HepG2 (cell line): Measurements from ENCODE around the gene MACROH2A1. TPM values are rescaled to one million over a fixed set of nuclear protein-coding genes. Genes with fewer than 3 reads are reported as not detected.

ENCODE experiments used
- ATAC-seq: fragments of 200-7000 bp; cut with Tn5 transposase; 3 replicates; pipeline ENCODE4 v1.9.1; 2020; ENCODE audit warnings: mild to moderate bottlenecking, moderate library complexity
- Bru-seq: library from RNA; stranded (reverse); fragments of 400-500 nt; gene quantifications from one replicate; lab custom pipeline; 2021; lab: Mats Ljungman, UMichigan
- BruChase-seq, 2 experiments: library from RNA; stranded (reverse); fragments of 400-500 nt; gene quantifications; one replicate each; lab custom pipeline; 2021; lab: Mats Ljungman, UMichigan
- BruUV-seq: library from RNA; stranded (reverse); fragments of 400-500 nt; replicated peaks from 2 replicates; lab custom pipeline; 2021; lab: Mats Ljungman, UMichigan
- CTCF ChIA-PET: fragments of 300-600 bp; formaldehyde crosslinking; extraction: SDS; loops from one replicate; lab custom pipeline; 2021; ENCODE audit warnings: low total read pairs, inconsistent platforms, low intra/inter-chr PET ratio; lab: Yijun Ruan, JAX
- POLR2A ChIA-PET: fragments of 350-600 bp; sonication (Branson Sonifier 250); formaldehyde crosslinking; loops from one replicate; lab custom pipeline; 2020; ENCODE audit warnings: antibody characterized with exemption, inconsistent platforms; lab: Yijun Ruan, JAX
- DNase-seq: peaks from one replicate; pipeline ENCODE4 v3.0.0-alpha.2; 2015; ENCODE audit warnings: low spot score
- FAIRE-seq: peaks from 3 replicates; lab custom pipeline; 2011; peaks lifted over from hg19 to GRCh38; lab: Jason Lieb, UNC
- H2AFZ ChIP-seq: one replicate; pipeline ENCODE4 v1.6.1; 2011; ENCODE audit warnings: low read length, inconsistent platforms
- H3K27ac ChIP-seq: fragments of 300-600 bp; 3 replicates; pipeline ENCODE4 v1.8.0; 2011; ENCODE audit warnings: mixed run types, mild to moderate bottlenecking, mixed read lengths, low read length, inconsistent platforms; ENCODE audit not compliant: insufficient read depth; ENCODE audit errors: extremely low read length
- H3K27me3 ChIP-seq, 2 experiments: fragments of 200-600 bp in 1 of 2; 2 replicates in 1 of 2; 3 replicates in 1 of 2; pipeline versions ENCODE4 v1.6.0 to v1.8.0; 2011; ENCODE audit warnings: low read length in 2 of 2, mild to moderate bottlenecking in 2 of 2, moderate library complexity in 2 of 2, inconsistent platforms in 1 of 2; ENCODE audit not compliant: insufficient read depth in 2 of 2, control insufficient read depth in 1 of 2
- H3K36me3 ChIP-seq, 2 experiments: fragments of 200-600 bp in 1 of 2; replicated peaks in 1 of 2; 2 replicates in 1 of 2; 3 replicates in 1 of 2; pipeline versions ENCODE4 v1.5.1 to v1.8.0; 2011; ENCODE audit warnings: low read length in 2 of 2, inconsistent platforms in 1 of 2; ENCODE audit not compliant: insufficient read depth in 2 of 2, control insufficient read depth in 1 of 2
- H3K4me1 ChIP-seq: 2 replicates; pipeline ENCODE4 v1.5.1; 2012; ENCODE audit warnings: low read length, inconsistent platforms; ENCODE audit not compliant: insufficient read depth
- H3K4me2 ChIP-seq: 2 replicates; pipeline ENCODE4 v1.6.0; 2011; ENCODE audit warnings: low read depth, low read length, inconsistent platforms
- H3K4me3 ChIP-seq, 3 experiments: fragments of 200-600 bp in 1 of 3; sonication (generic), shearing (Covaris generic) in 1 of 3; replicated peaks in 1 of 3; 2 replicates each; pipeline ENCODE4 v1.5.1; 2011 to 2016; ENCODE audit warnings: low read length in 3 of 3, inconsistent platforms in 2 of 3, low read depth in 2 of 3, mild to moderate bottlenecking in 2 of 3, control low read depth in 1 of 3, mixed read lengths in 1 of 3; ENCODE audit not compliant: insufficient read depth in 1 of 3
- H3K79me2 ChIP-seq: one replicate; pipeline ENCODE4 v1.6.1; 2011; ENCODE audit warnings: low read length, inconsistent platforms; ENCODE audit not compliant: insufficient read depth
- H3K9ac ChIP-seq: 2 replicates; pipeline ENCODE4 v1.6.0; 2011; ENCODE audit warnings: mild to moderate bottlenecking, low read depth, low read length, inconsistent platforms; ENCODE audit not compliant: insufficient read depth
- H3K9me3 ChIP-seq: 2 replicates; pipeline ENCODE4 v1.5.1; 2012; ENCODE audit warnings: mild to moderate bottlenecking, low read length
- H4K20me1 ChIP-seq: 2 replicates; pipeline ENCODE4 v1.6.0; 2011; ENCODE audit warnings: inconsistent platforms, mild to moderate bottlenecking, low read length, moderate library complexity; ENCODE audit not compliant: insufficient read depth
- GATAD2A ChIP-seq: IDR thresholded peaks from 2 replicates; pipeline ENCODE4 v1.6.1; 2016
- POLR2G ChIP-seq: fragments of 200-400 bp; formaldehyde crosslinking; IDR thresholded peaks from 2 replicates; pipeline ENCODE4 v1.6.1; 2018; ENCODE audit warnings: mild to moderate bottlenecking, low read depth, low read length, moderate library complexity
- REST ChIP-seq, 2 experiments: IDR thresholded peaks; 2 replicates each; pipeline ENCODE4 v1.6.1; 2011 to 2012; ENCODE audit warnings: low read length in 2 of 2, borderline replicate concordance in 1 of 2, low read depth in 1 of 2, mild to moderate bottlenecking in 1 of 2, moderate library complexity in 1 of 2
- ZMYM3 ChIP-seq: sonication (generic); formaldehyde crosslinking; IDR thresholded peaks from 2 replicates; pipeline ENCODE4 v1.5.1; 2020; ENCODE audit warnings: mild to moderate bottlenecking, missing genetic modification reagents
- ZNF580 ChIP-seq: IDR thresholded peaks from 2 replicates; pipeline ENCODE4 v1.6.1; 2016; ENCODE audit warnings: low read depth, borderline replicate concordance
- WGBS: methylation state at CpG from one replicate; pipeline ENCODE4 v1.1.6; 2017; ENCODE audit warnings: low lambda C conversion rate; 5-methylcytosine and 5-hydroxymethylcytosine counted together
- in situ Hi-C: cut with HindIII; loops from 2 replicates; pipeline ENCODE4 v1.10.0; 2017; ENCODE audit warnings: low pct_unique_long_range_greater_than_20kb; ENCODE audit not compliant: extremely low pct_ligation_motif_present
- intact Hi-C: fragments of 100-400 bp; cut with micrococcal nuclease; formaldehyde crosslinking; loops from one replicate; pipeline ENCODE4 v1.10.0; 2022; ENCODE audit not compliant: unreplicated experiment
- long read RNA-seq, 2 experiments: library from RNA in 1 of 2; library from polyadenylated mRNA in 1 of 2; stranded (forward) in 1 of 2; unstranded in 1 of 2; transcript quantifications; one replicate each; pipeline ENCODE4 v2.0.0, GENCODE V29; 2019 to 2022
- polyA minus RNA-seq, 3 experiments: library from RNA; depleted of rRNA, polyadenylated mRNA; stranded (reverse); fragments of >200 nt; gene quantifications; 2 replicates each; pipeline ENCODE4 v1.2.3, GENCODE V29; 2011; ENCODE audit warnings: low replicate concordance in 1 of 3
- polyA plus RNA-seq, 8 experiments: library from polyadenylated mRNA; depleted of rRNA in 3 of 8; stranded (reverse) in 7 of 8; unstranded in 1 of 8; fragments of >200 nt; fragmentation: Illumina TruSeq in 4 of 8; extraction: Trizol in 4 of 8; gene quantifications; 2 replicates each; pipeline versions ENCODE4 v1.2.1 to v1.2.3, GENCODE V29; 2011 to 2016; ENCODE audit warnings: low read depth in 4 of 8, missing spikeins in 1 of 8, mixed read lengths in 1 of 8; ENCODE audit not compliant: insufficient read depth in 1 of 8
- total RNA-seq, 5 experiments: library from RNA; depleted of rRNA; stranded (reverse); fragments of >200 nt; fragmentation: Illumina TruSeq; extraction: Trizol; gene quantifications; 2 replicates each; pipeline ENCODE4 v1.2.3, GENCODE V29; 2016; ENCODE audit warnings: low read depth in 1 of 5

MACROH2A1 gene
- total RNA-seq (2016; rRNA removed; fragmentation: Illumina TruSeq; extraction: Trizol) (141 and 158 TPM in 2 replicates), polyA plus RNA-seq (2011; rRNA removed) (64.7 and 69.1 TPM in 2 replicates), polyA minus RNA-seq (2011; rRNA and poly(A)+ RNA removed; ENCODE audit: low replicate concordance) (58.8 and 154 TPM in 2 replicates), Bru-seq, nascent RNA (percentile 91 among the genes with signal in this experiment), BruChase-seq, experiment 1, labeled RNA remaining after a 6-hour chase (percentile 74 among the genes with signal in this experiment), BruChase-seq, experiment 2, labeled RNA remaining after a 2-hour chase (percentile 81 among the genes with signal in this experiment)
- total RNA-seq (2016; cell fraction: cytosol; rRNA removed; fragmentation: Illumina TruSeq; extraction: Trizol; ENCODE audit: low read depth): 34.0 and 36.6 TPM in 2 replicates
- total RNA-seq (2016; cell fraction: insoluble cytoplasmic fraction; rRNA removed; fragmentation: Illumina TruSeq; extraction: Trizol): 139 and 158 TPM in 2 replicates
- total RNA-seq (2016; cell fraction: membrane; rRNA removed; fragmentation: Illumina TruSeq; extraction: Trizol): 72.7 and 73.0 TPM in 2 replicates
- 138 and 155 TPM in 2 replicates for total RNA-seq (2016; cell fraction: nucleus; rRNA removed; fragmentation: Illumina TruSeq; extraction: Trizol)
- 58.5 and 70.5 TPM in 2 replicates for polyA plus RNA-seq (2011; cell fraction: cytosol; rRNA removed)
- polyA plus RNA-seq (2011; cell fraction: nucleus; rRNA removed): 131 and 137 TPM in 2 replicates
- 67.6 and 67.7 TPM in 2 replicates for polyA plus RNA-seq (2012)
- 42.2 and 45.6 TPM in 2 replicates for polyA plus RNA-seq (2016; cell fraction: cytosol; fragmentation: Illumina TruSeq; extraction: Trizol; ENCODE audit: low read depth)
- polyA plus RNA-seq (2016; cell fraction: insoluble cytoplasmic fraction; fragmentation: Illumina TruSeq; extraction: Trizol; ENCODE audit: low read depth): 188 and 202 TPM in 2 replicates
- polyA plus RNA-seq (2016; cell fraction: membrane; fragmentation: Illumina TruSeq; extraction: Trizol; ENCODE audit: low read depth): 69.9 and 70.3 TPM in 2 replicates
- polyA plus RNA-seq (2016; cell fraction: nucleus; fragmentation: Illumina TruSeq; extraction: Trizol; ENCODE audit: insufficient read depth, low read depth): 226 and 231 TPM in 2 replicates
- 32.4 and 34.2 TPM in 2 replicates for polyA minus RNA-seq (2011; cell fraction: cytosol; rRNA and poly(A)+ RNA removed)
- polyA minus RNA-seq (2011; cell fraction: nucleus; rRNA and poly(A)+ RNA removed): 125 and 144 TPM in 2 replicates
- long read RNA-seq, experiment 1, transcript H2AFY-217 (9 exons, 2,789 nt): major isoform, 32 of 110 reads
- long read RNA-seq, experiment 1, partial matches to known transcripts: 10 of 110 reads
- long read RNA-seq, experiment 1, other reads (novel, unspliced or antisense): 62 of 110 reads
- long read RNA-seq, experiment 2, full-length matches to known transcripts: 65 of 209 reads
- long read RNA-seq, experiment 2, partial matches to known transcripts: 6 of 209 reads
- long read RNA-seq, experiment 2, other reads (novel, unspliced or antisense): 138 of 209 reads

GRCh38 chr5:135398855-135399793 lies at the start of gene MACROH2A1:
TSS of gene MACROH2A1 (minus strand) at chr5:135399231. CDS start at chr5:135389093, 10,138 bp downstream.
- Histone ChIP-seq H3K4me3 (peak within 1 kb of the TSS; percentile 84 to 99 (median 91)), H3K4me1 (peaks cover 60% of the 10 kb centered on the region), H3K4me2 (peak within 1 kb of the TSS; percentile 83), H3K36me3 (peaks cover 0 to 1% of the 10 kb centered on the region in 2 experiments; a peak in 2 of 5 replicates), H3K27me3 (no peaks in the 10 kb centered on the region), H3K27ac (peak within 1 kb of the TSS; percentile 79), H3K9ac (peak within 1 kb of the TSS; percentile 85), H2AFZ (no peak within 1 kb of the TSS), H3K79me2 (peaks cover 45% of the 10 kb centered on the region), H3K9me3 (no peaks in the 10 kb centered on the region), H4K20me1 (peaks cover 32% of the 10 kb centered on the region)
- intact Hi-C loops: no loop called here
- FAIRE-seq (no peak), ATAC-seq (peak; percentile 86), DNase-seq (peak; percentile 72)
- 40% methylated on average over 21 of the region's 109 CpGs for WGBS
- in situ Hi-C loops: no loop called here
- ChIA-PET CTCF (no interaction called here), POLR2A (no interaction called here)
- no TSS peak for BruUV-seq
- TF ChIP-seq POLR2G (peak; percentile 89), ZMYM3 (0 out of 2 replicates have a peak, but pooled peaks have one; percentile 38), ZNF580 (CRISPR knock-in tag) (peak; percentile 31; the same call in 1 of the 2 replicates), GATAD2A (0 out of 2 replicates have a peak, but pooled peaks have one; percentile 13), REST (IDR thresholded peaks at IDR 0.05; ENCODE audit: borderline replicate concordance in 1 of 2, low read depth in 1 of 2, low read length in 2 of 2) (peak in 1 of 2 experiments; percentile 31; a peak in 1 of 4 replicates)
